ENCODE measurements around the gene TOM1L2.

- TF ChIP-seq CTCF (IDR thresholded peaks at IDR 0.05) (no peak), ZFX (IDR thresholded peaks at IDR 0.05; ENCODE audit: borderline replicate concordance) (no peak)
Measured at GRCh38 chr17:17824783-17825614, 147.2 kb downstream of the TOM1L2 start.

Data from 22Rv1 (cell line).